Loucy (cell line): ENCODE measurements around the gene LHFPL2.

ENCODE experiments used
- EZH2phosphoT487 ChIP-seq: fragments of 200-600 bp; IDR thresholded peaks from 2 replicates; pipeline ENCODE4 v1.6.1; 2018; ENCODE audit warnings: antibody characterized with exemption, mild to moderate bottlenecking, moderate library complexity, borderline replicate concordance
- TF ChIP-seq, protein P1 (sequence below): fragments of 200-600 bp; sonication (generic); conservative IDR thresholded peaks from 2 replicates; pipeline ENCODE4 v1.5.1; 2014; ENCODE audit warnings: mild to moderate bottlenecking, antibody characterized with exemption, low read length

DNA sequence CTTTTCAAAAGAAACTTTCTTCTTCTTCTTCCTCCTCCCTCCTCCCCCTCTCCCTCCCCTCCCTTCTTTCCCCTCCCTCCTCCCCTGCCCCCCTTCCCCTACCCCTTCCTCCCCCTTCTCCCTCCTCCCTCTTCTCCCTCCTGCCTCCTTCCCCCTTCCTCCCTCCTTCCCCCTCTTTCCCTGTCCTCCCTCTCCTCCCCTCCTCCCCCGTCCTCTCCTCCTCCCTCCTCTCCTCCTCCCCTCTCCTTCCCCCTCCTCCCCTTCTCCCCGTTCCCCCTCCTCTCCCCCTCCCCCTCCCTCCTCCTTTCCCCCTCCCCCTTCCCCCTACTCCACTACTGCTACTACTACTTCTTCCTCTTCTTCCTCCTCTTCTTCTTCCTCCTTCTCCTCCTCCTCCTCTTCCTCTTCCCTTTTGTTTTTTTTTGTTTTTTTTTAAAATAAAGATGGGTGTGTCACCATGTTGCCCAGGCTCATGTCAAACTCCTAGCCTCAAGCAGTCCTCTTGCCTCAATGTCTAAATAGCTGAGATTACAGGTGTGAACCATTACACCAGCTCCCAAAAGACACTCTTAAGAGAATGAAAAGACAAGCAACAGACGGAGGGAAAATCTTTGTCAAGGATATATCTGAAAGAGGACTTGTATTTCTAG is 200.7 kb downstream of the LHFPL2 start:
- TF ChIP-seq, protein P1, sequence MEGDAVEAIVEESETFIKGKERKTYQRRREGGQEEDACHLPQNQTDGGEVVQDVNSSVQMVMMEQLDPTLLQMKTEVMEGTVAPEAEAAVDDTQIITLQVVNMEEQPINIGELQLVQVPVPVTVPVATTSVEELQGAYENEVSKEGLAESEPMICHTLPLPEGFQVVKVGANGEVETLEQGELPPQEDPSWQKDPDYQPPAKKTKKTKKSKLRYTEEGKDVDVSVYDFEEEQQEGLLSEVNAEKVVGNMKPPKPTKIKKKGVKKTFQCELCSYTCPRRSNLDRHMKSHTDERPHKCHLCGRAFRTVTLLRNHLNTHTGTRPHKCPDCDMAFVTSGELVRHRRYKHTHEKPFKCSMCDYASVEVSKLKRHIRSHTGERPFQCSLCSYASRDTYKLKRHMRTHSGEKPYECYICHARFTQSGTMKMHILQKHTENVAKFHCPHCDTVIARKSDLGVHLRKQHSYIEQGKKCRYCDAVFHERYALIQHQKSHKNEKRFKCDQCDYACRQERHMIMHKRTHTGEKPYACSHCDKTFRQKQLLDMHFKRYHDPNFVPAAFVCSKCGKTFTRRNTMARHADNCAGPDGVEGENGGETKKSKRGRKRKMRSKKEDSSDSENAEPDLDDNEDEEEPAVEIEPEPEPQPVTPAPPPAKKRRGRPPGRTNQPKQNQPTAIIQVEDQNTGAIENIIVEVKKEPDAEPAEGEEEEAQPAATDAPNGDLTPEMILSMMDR = no peak
- no peak for TF ChIP-seq EZH2phosphoT487
